Gastrocnemius medialis (tissue), 4 donors: ENCODE data around the gene PTPN21. TPM values are rescaled to one million over a fixed set of nuclear protein-coding genes. Genes with fewer than 3 reads are reported as not detected.

Experiments used
- ATAC-seq, 2 donors: fragments of 150-250 bp; one replicate each; pipeline ENCODE4 v1.9.1; 2016
- DNase-seq, 2 donors: peaks; one replicate each; pipeline ENCODE4 v3.0.0-alpha.2; 2019
- H3K27ac ChIP-seq, 4 donors: fragments of 200-600 bp; sonication (generic); 1 replicate in 1 of 4; 2 replicates in 3 of 4; pipeline ENCODE4 v1.5.1; 2016 to 2018; ENCODE audit warnings: mild to moderate bottlenecking in 2 of 4, moderate library complexity in 1 of 4
- H3K27me3 ChIP-seq, 3 donors: fragments of 200-600 bp; sonication (generic) in 2 of 3; 1 replicate in 1 of 3; 2 replicates in 2 of 3; pipeline versions ENCODE4 v1.5.1 to v1.6.0; 2016 to 2019; ENCODE audit warnings: mild to moderate bottlenecking in 1 of 3, moderate library complexity in 1 of 3
- H3K36me3 ChIP-seq, 2 donors: fragments of 200-600 bp; sonication (generic) in 1 of 2; one replicate each; pipeline ENCODE4 v1.5.1; 2017 to 2018
- H3K4me1 ChIP-seq, 2 donors: fragments of 200-600 bp; sonication (generic) in 1 of 2; one replicate each; pipeline ENCODE4 v1.5.1; 2016 to 2017; ENCODE audit warnings: mild to moderate bottlenecking in 2 of 2
- H3K4me3 ChIP-seq, 4 donors: fragments of 200-600 bp; sonication (generic) in 3 of 4; 1 replicate in 1 of 4; 2 replicates in 3 of 4; pipeline ENCODE4 v1.5.1; 2016 to 2019; ENCODE audit warnings: mild to moderate bottlenecking in 2 of 4
- H3K9me3 ChIP-seq, 3 donors: fragments of 200-600 bp; sonication (generic) in 2 of 3; 1 replicate in 1 of 3; 2 replicates in 2 of 3; pipeline ENCODE4 v1.5.1; 2016 to 2019
- CTCF ChIP-seq, 5 experiments: fragments of 450-650 bp in 3 of 5; fragments of 200-600 bp in 2 of 5; sonication (generic) in 2 of 5; IDR thresholded peaks in 4 of 5; conservative IDR thresholded peaks in 1 of 5; 1 replicate in 4 of 5; 2 replicates in 1 of 5; pipeline ENCODE4 v1.5.1; 2016 to 2019; ENCODE audit warnings: antibody characterized with exemption in 5 of 5, mild to moderate bottlenecking in 3 of 5, moderate library complexity in 3 of 5
- POLR2A ChIP-seq, 2 donors: fragments of 450-650 bp; IDR thresholded peaks; one replicate each; pipeline ENCODE4 v1.6.1; 2017; ENCODE audit warnings: antibody characterized with exemption in 2 of 2, mild to moderate bottlenecking in 2 of 2, moderate library complexity in 2 of 2
- in situ Hi-C, 4 donors: fragments of 200-750 bp; cut with MboI; loops; one replicate each; pipeline versions ENCODE4 v1.15.0 to v1.8.0; 2017; ENCODE audit warnings: low sequenced_read_pairs in 4 of 4
- intact Hi-C: fragments of 100-400 bp; cut with DNase I; formaldehyde crosslinking; loops from one replicate; pipeline ENCODE4 v1.15.1; 2023; ENCODE audit warnings: low total_unique reads
- total RNA-seq, 4 donors: library from RNA; depleted of rRNA; stranded (reverse); fragments of >200 nt; gene quantifications; one replicate each; pipeline versions ENCODE4 v1.1.0 to v1.2.3, GENCODE V29; 2016

Gene PTPN21
- total RNA-seq, 4 donors from 2014 or later = 5.6 to 11.1 (median 8.6) TPM

GRCh38 chr14:88565427-88565826 lies 10.6 kb upstream of the PTPN21 start:
- in situ Hi-C loops (loop anchor here in 1 of 4 donors (25.0 kb wide), 1 partner anchor 1822 kb away; the partner anchor contains the start of gene CALM1), intact Hi-C loops (no loop called here)
- Histone ChIP-seq H3K9me3 (no peaks in the 10 kb centered on the region), H3K4me1 (peaks cover 14 to 17% of the 10 kb centered on the region in 2 donors), H3K36me3 (peaks cover 2 to 29% of the 10 kb centered on the region in 2 donors), H3K27me3 (no peaks in the 10 kb centered on the region), H3K4me3 (no peak overlapping the region), H3K27ac (no peak overlapping the region)
- no peak for DNase-seq
- TF ChIP-seq POLR2A (IDR thresholded peaks at IDR 0.05) = no peak
- ATAC-seq = no peak

- H3K36me3 ChIP-seq = peaks cover 0 to 13% of the 10 kb centered on the region in 2 donors
- in situ Hi-C loops (loop anchor here in 1 of 4 donors (25.0 kb wide), 1 partner anchor 1823 kb away; the partner anchor contains the start of gene CALM1), intact Hi-C loops (no loop called here)
- DNase-seq = no peak
- ATAC-seq = no peak
- peak overlapping the region; percentile 80 to 95 (median 87) for H3K4me3 ChIP-seq
- TF ChIP-seq POLR2A (IDR thresholded peaks at IDR 0.05) (no peak), CTCF (IDR thresholded peaks at IDR 0.05 in 4 of 5, conservative IDR thresholded peaks at IDR 0.05 in 1 of 5) (no peak)
- peaks cover 14 to 17% of the 10 kb centered on the region in 2 donors for H3K4me1 ChIP-seq
- no peaks in the 10 kb centered on the region for H3K9me3 ChIP-seq
- peak overlapping the region; percentile 82 to 89 (median 88) for H3K27ac ChIP-seq
- H3K27me3 ChIP-seq = no peaks in the 10 kb centered on the region
Observed at GRCh38 chr14:88563845-88564244, 9.0 kb upstream of the PTPN21 start.

- intact Hi-C loops (no loop called here), in situ Hi-C loops (loop anchor here in 1 of 4 donors (25.0 kb wide), 1 partner anchor 1824 kb away; the partner anchor contains the start of gene CALM1)
- Histone ChIP-seq H3K27me3 (no peaks in the 10 kb centered on the region), H3K4me1 (peaks cover 14 to 17% of the 10 kb centered on the region in 2 donors), H3K9me3 (no peaks in the 10 kb centered on the region), H3K36me3 (peaks cover 0 to 5% of the 10 kb centered on the region in 2 donors), H3K27ac (peak within 1 kb of the TSS; percentile 82 to 89 (median 88)), H3K4me3 (peak within 1 kb of the TSS; percentile 80 to 95 (median 87))
- TF ChIP-seq CTCF (IDR thresholded peaks at IDR 0.05 in 4 of 5, conservative IDR thresholded peaks at IDR 0.05 in 1 of 5) = no peak
- peak; percentile 69 to 70 for TF ChIP-seq POLR2A (IDR thresholded peaks at IDR 0.05)
- ATAC-seq (peak; percentile 95 to 96), DNase-seq (peak; percentile 54 to 73)
Observed at GRCh38 chr14:88562831-88563686, 8.3 kb upstream of the PTPN21 start, which contains the start of gene ZC3H14. TSS of gene ZC3H14 (plus strand) at chr14:88563037. CDS start at chr14:88563134, 97 bp downstream.

- no peaks in the 10 kb centered on the region for H3K27me3 ChIP-seq
- peaks cover 14 to 17% of the 10 kb centered on the region in 2 donors for H3K4me1 ChIP-seq
- peak overlapping the region; percentile 80 to 95 (median 87) for H3K4me3 ChIP-seq
- H3K9me3 ChIP-seq = no peaks in the 10 kb centered on the region
- ATAC-seq (peak in 1 of 2 donors; percentile 5), DNase-seq (no peak)
- peak overlapping the region; percentile 82 to 89 (median 88) for H3K27ac ChIP-seq
- H3K36me3 ChIP-seq = no peaks in the 10 kb centered on the region
- in situ Hi-C loops = loop anchor here in 1 of 4 donors (25.0 kb wide), 1 partner anchor 1825 kb away; the partner anchor contains the start of gene CALM1
- intact Hi-C loops = no loop called here
- TF ChIP-seq CTCF (IDR thresholded peaks at IDR 0.05 in 4 of 5, conservative IDR thresholded peaks at IDR 0.05 in 1 of 5) (no peak), POLR2A (IDR thresholded peaks at IDR 0.05) (no peak)
Observed at GRCh38 chr14:88562532-88562830, 7.7 kb upstream of the PTPN21 start.

- ATAC-seq (no peak), DNase-seq (no peak)
- intact Hi-C loops (loop anchor here (10.0 kb wide), 3 partner anchors 175 to 1395 kb away; partner anchors contain the start of genes EFCAB11, GALC, SPATA7 and TDP1), in situ Hi-C loops (loop anchor here in 2 of 4 donors (10.0 to 25.0 kb wide), 2 partner anchors 65 to 1827 kb away; partner anchors contain the start of gene CALM1 (in 1 of the 2))
- Histone ChIP-seq H3K4me1 (peaks cover 21 to 22% of the 10 kb centered on the region in 2 donors), H3K27ac (no peak overlapping the region), H3K36me3 (no peaks in the 10 kb centered on the region), H3K4me3 (no peak overlapping the region), H3K27me3 (no peaks in the 10 kb centered on the region), H3K9me3 (no peaks in the 10 kb centered on the region)
- TF ChIP-seq CTCF (IDR thresholded peaks at IDR 0.05 in 4 of 5, conservative IDR thresholded peaks at IDR 0.05 in 1 of 5) (peak in 2 of 5 experiments; percentile 25 to 37), POLR2A (IDR thresholded peaks at IDR 0.05) (no peak)
Observed at GRCh38 chr14:88559852-88560251, 5.0 kb upstream of the PTPN21 start.
